Common myeloid progenitor, CD34-positive (primary cell): ENCODE measurements around the gene ADAMTSL5.

Experiments
- CTCF ChIA-PET: fragments of 350-600 bp; sonication (Branson Sonifier 250); formaldehyde crosslinking; loops from one replicate; lab custom pipeline; 2021; ENCODE audit warnings: antibody characterized with exemption; lab: Charles Lee
- POLR2A ChIA-PET: fragments of 350-600 bp; sonication (Branson Sonifier 250); formaldehyde crosslinking; loops from one replicate; lab custom pipeline; 2021; ENCODE audit warnings: antibody characterized with exemption; lab: Charles Lee
- DNase-seq, 3 donors: peaks; one replicate each; pipeline versions ENCODE4 v3.0.0 to v3.0.0-alpha.2; 2013
- H3K27ac ChIP-seq, 2 experiments: 1 replicate in 1 of 2; 2 replicates in 1 of 2; pipeline ENCODE4 v1.7.0; 2013; ENCODE audit warnings: inconsistent platforms in 2 of 2, low read length in 2 of 2, mild to moderate bottlenecking in 2 of 2, low read depth in 1 of 2, moderate library complexity in 1 of 2; ENCODE audit not compliant: severe bottlenecking in 2 of 2, insufficient read depth in 1 of 2, poor library complexity in 1 of 2
- H3K27me3 ChIP-seq, 5 experiments: replicated peaks in 2 of 5; 1 replicate in 3 of 5; 2 replicates in 2 of 5; pipeline versions ENCODE4 v1.6.1 to v1.7.0; 2013; ENCODE audit warnings: low read length in 4 of 5, mild to moderate bottlenecking in 2 of 5, moderate library complexity in 2 of 5, inconsistent platforms in 1 of 5; ENCODE audit not compliant: insufficient read depth in 5 of 5, control insufficient read depth in 4 of 5
- H3K36me3 ChIP-seq, 4 experiments: 1 replicate in 2 of 4; 2 replicates in 2 of 4; pipeline versions ENCODE4 v1.6.1 to v1.7.0; 2013; ENCODE audit warnings: low read length in 3 of 4, control low read depth in 1 of 4, mild to moderate bottlenecking in 1 of 4; ENCODE audit not compliant: control insufficient read depth in 4 of 4, insufficient read depth in 4 of 4
- H3K4me1 ChIP-seq, 4 experiments: 1 replicate in 3 of 4; 2 replicates in 1 of 4; pipeline versions ENCODE4 v1.6.1 to v1.7.1; 2013; ENCODE audit warnings: low read length in 3 of 4, mild to moderate bottlenecking in 3 of 4, control low read depth in 1 of 4, inconsistent platforms in 1 of 4, moderate library complexity in 1 of 4; ENCODE audit not compliant: control insufficient read depth in 4 of 4, insufficient read depth in 4 of 4; ENCODE audit errors: control extremely low read depth in 1 of 4
- H3K4me3 ChIP-seq, 7 experiments: 1 replicate in 4 of 7; 2 replicates in 3 of 7; pipeline versions ENCODE4 v1.5.1 to v1.7.0; 2013; ENCODE audit warnings: mild to moderate bottlenecking in 7 of 7, low read length in 6 of 7, moderate library complexity in 6 of 7, inconsistent platforms in 2 of 7, low read depth in 2 of 7, control low read depth in 1 of 7; ENCODE audit not compliant: insufficient read depth in 4 of 7, control insufficient read depth in 1 of 7; ENCODE audit errors: extremely low read depth in 1 of 7
- H3K9me3 ChIP-seq, 5 experiments: 1 replicate in 4 of 5; 2 replicates in 1 of 5; pipeline versions ENCODE4 v1.6.1 to v1.7.1; 2013; ENCODE audit warnings: low read length in 4 of 5, mild to moderate bottlenecking in 2 of 5, inconsistent platforms in 1 of 5, low read depth in 1 of 5, moderate library complexity in 1 of 5; ENCODE audit not compliant: control insufficient read depth in 4 of 5, insufficient read depth in 2 of 5; ENCODE audit errors: control extremely low read depth in 1 of 5
- WGBS: methylation state at CpG from one replicate; pipeline ENCODE4 v1.1.5; 2013; ENCODE audit not compliant: insufficient coverage; 5-methylcytosine and 5-hydroxymethylcytosine counted together

The ADAMTSL5 gene

GRCh38 chr19:1475751-1476437, 36.9 kb downstream of the ADAMTSL5 start:
- H3K9me3 ChIP-seq, result no peaks in the 10 kb centered on the region
- H3K27me3 ChIP-seq, result peaks cover 0 to 35% (median 14%) of the 10 kb centered on the region in 5 experiments
- peaks cover 0 to 22% (median 4%) of the 10 kb centered on the region in 4 experiments for H3K36me3 ChIP-seq
- H3K27ac ChIP-seq, result no peak overlapping the region
- H3K4me1 ChIP-seq, result peaks cover 0 to 26% (median 19%) of the 10 kb centered on the region in 4 experiments
- ChIA-PET CTCF (interaction anchor here (1.2 to 2.9 kb wide), 3 partner anchors 10 to 20 kb away, joined by 3 to 12 read pairs (median 3); no protein-coding TSS in a partner anchor), POLR2A (no interaction called here)
- WGBS, result 96% methylated on average over 27 of the region's 31 CpGs
- DNase-seq, result no peak
- no peak overlapping the region for H3K4me3 ChIP-seq

GRCh38 chr19:1474765-1475351, 38.0 kb downstream of the ADAMTSL5 start:
- peaks cover 0 to 36% (median 29%) of the 10 kb centered on the region in 4 experiments for H3K4me1 ChIP-seq
- POLR2A ChIA-PET, result no interaction called here

GRCh38 chr19:1474011-1474764, 38.6 kb downstream of the ADAMTSL5 start:
- Histone ChIP-seq H3K27ac (no peak overlapping the region), H3K36me3 (peaks cover 0 to 22% (median 4%) of the 10 kb centered on the region in 4 experiments), H3K9me3 (no peaks in the 10 kb centered on the region), H3K4me1 (peaks cover 0 to 39% (median 30%) of the 10 kb centered on the region in 4 experiments), H3K4me3 (no peak overlapping the region), H3K27me3 (peaks cover 0 to 52% (median 19%) of the 10 kb centered on the region in 5 experiments)
- WGBS, result 97% methylated on average over 25 of the region's 31 CpGs
- CTCF ChIA-PET, result interaction anchor here (2.5 kb wide), 1 partner anchor 17 kb away, joined by 6 read pairs; no protein-coding TSS in a partner anchor
- POLR2A ChIA-PET, result no interaction called here
- no peak for DNase-seq

More at GRCh38 chr19:1474765-1475351, 38.0 kb downstream of the ADAMTSL5 start:
- CTCF ChIA-PET, result interaction anchor here (0.5 to 1.2 kb wide), 2 partner anchors 12 to 351 kb away, joined by 3 read pairs; no protein-coding TSS in a partner anchor
- Histone ChIP-seq H3K4me3 (no peak overlapping the region), H3K27me3 (peaks cover 0 to 45% (median 17%) of the 10 kb centered on the region in 5 experiments), H3K9me3 (no peaks in the 10 kb centered on the region), H3K27ac (no peak overlapping the region), H3K36me3 (peaks cover 0 to 22% (median 4%) of the 10 kb centered on the region in 4 experiments)
- no peak for DNase-seq
- WGBS, result 97% methylated on average over 21 of the region's 26 CpGs

GRCh38 chr19:1473085-1473851, 39.6 kb downstream of the ADAMTSL5 start:
- Histone ChIP-seq H3K4me3 (no peak overlapping the region), H3K27ac (no peak overlapping the region), H3K4me1 (peaks cover 0 to 41% (median 32%) of the 10 kb centered on the region in 4 experiments), H3K27me3 (peaks cover 0 to 61% (median 20%) of the 10 kb centered on the region in 5 experiments), H3K36me3 (peaks cover 0 to 22% (median 4%) of the 10 kb centered on the region in 4 experiments), H3K9me3 (no peaks in the 10 kb centered on the region)
- DNase-seq, result no peak
- ChIA-PET POLR2A (interaction anchor here (0.6 kb wide), 1 partner anchor 22 kb away, joined by 3 read pairs; no protein-coding TSS in a partner anchor), CTCF (interaction anchor here (0.9 to 2.5 kb wide), 2 partner anchors 16 to 37 kb away, joined by 3 to 6 read pairs; no protein-coding TSS in a partner anchor)
- 87% methylated on average over 12 of the region's 20 CpGs for WGBS

- POLR2A ChIA-PET, result interaction anchor here (0.5 kb wide), 1 partner anchor 26 kb away, joined by 3 read pairs; no protein-coding TSS in a partner anchor
- Histone ChIP-seq H3K4me1 (peaks cover 0 to 46% (median 37%) of the 10 kb centered on the region in 4 experiments), H3K4me3 (no peak overlapping the region), H3K36me3 (peaks cover 0 to 22% (median 4%) of the 10 kb centered on the region in 4 experiments), H3K9me3 (no peaks in the 10 kb centered on the region), H3K27ac (no peak overlapping the region), H3K27me3 (peaks cover 0 to 69% (median 20%) of the 10 kb centered on the region in 5 experiments)
- no peak for DNase-seq
- 67% methylated on average over 29 of the region's 44 CpGs for WGBS
- CTCF ChIA-PET, result interaction anchor here (0.6 to 2.5 kb wide), 9 partner anchors 15 to 788 kb away, joined by 3 to 6 read pairs (median 4); partner anchors contain the start of gene PCSK4
Observed at GRCh38 chr19:1472231-1473084, 40.4 kb downstream of the ADAMTSL5 start.
